ENCODE measurements around the gene SERBP1.

GRCh38 chr1:67401443-67401842 lies 28.8 kb downstream of the SERBP1 start:
- TF ChIP-seq, protein P1, sequence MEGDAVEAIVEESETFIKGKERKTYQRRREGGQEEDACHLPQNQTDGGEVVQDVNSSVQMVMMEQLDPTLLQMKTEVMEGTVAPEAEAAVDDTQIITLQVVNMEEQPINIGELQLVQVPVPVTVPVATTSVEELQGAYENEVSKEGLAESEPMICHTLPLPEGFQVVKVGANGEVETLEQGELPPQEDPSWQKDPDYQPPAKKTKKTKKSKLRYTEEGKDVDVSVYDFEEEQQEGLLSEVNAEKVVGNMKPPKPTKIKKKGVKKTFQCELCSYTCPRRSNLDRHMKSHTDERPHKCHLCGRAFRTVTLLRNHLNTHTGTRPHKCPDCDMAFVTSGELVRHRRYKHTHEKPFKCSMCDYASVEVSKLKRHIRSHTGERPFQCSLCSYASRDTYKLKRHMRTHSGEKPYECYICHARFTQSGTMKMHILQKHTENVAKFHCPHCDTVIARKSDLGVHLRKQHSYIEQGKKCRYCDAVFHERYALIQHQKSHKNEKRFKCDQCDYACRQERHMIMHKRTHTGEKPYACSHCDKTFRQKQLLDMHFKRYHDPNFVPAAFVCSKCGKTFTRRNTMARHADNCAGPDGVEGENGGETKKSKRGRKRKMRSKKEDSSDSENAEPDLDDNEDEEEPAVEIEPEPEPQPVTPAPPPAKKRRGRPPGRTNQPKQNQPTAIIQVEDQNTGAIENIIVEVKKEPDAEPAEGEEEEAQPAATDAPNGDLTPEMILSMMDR (IDR thresholded peaks at IDR 0.05; ENCODE audit: poor library complexity, severe bottlenecking), result no peak
- TF ChIP-seq POLR2AphosphoS5 (IDR thresholded peaks at IDR 0.05), result no peak
- TF ChIP-seq EZH2 (IDR thresholded peaks at IDR 0.05; ENCODE audit: borderline replicate concordance, insufficient read depth, low read length, poor library complexity, severe bottlenecking), result no peak
- TF ChIP-seq TAF1 (IDR thresholded peaks at IDR 0.05; ENCODE audit: low read depth), result no peak

All from neural cell (in vitro differentiated cells).